Loucy (cell line): ENCODE results near the gene NLRP7.

Source experiments
- H2AFZ ChIP-seq: fragments of 200-600 bp; sonication (generic); 2 replicates; pipeline ENCODE4 v1.6.0; 2016; ENCODE audit warnings: antibody characterized with exemption, mild to moderate bottlenecking, low read length, moderate library complexity
- H3F3A ChIP-seq: fragments of 200-600 bp; 2 replicates; pipeline ENCODE4 v1.6.0; 2016; ENCODE audit warnings: antibody characterized with exemption, low read depth, mild to moderate bottlenecking
- H3K27me3 ChIP-seq: fragments of 200-600 bp; sonication (generic); 2 replicates; pipeline ENCODE4 v1.6.1; 2014; ENCODE audit warnings: low read length, mild to moderate bottlenecking; ENCODE audit not compliant: insufficient read depth, poor library complexity, severe bottlenecking
- H3K36me3 ChIP-seq: fragments of 200-600 bp; sonication (generic); 2 replicates; pipeline ENCODE4 v1.6.1; 2016; ENCODE audit warnings: low read length; ENCODE audit not compliant: insufficient read depth
- H3K4me1 ChIP-seq: fragments of 200-600 bp; sonication (generic); 2 replicates; pipeline ENCODE4 v1.5.1; 2014; ENCODE audit warnings: low read length, mild to moderate bottlenecking; ENCODE audit not compliant: insufficient read depth, poor library complexity, severe bottlenecking
- H3K4me2 ChIP-seq: fragments of 200-600 bp; sonication (generic); 2 replicates; pipeline ENCODE4 v1.6.0; 2014; ENCODE audit warnings: antibody characterized with exemption, low read length, low read depth, mild to moderate bottlenecking; ENCODE audit not compliant: poor library complexity, severe bottlenecking
- H3K4me3 ChIP-seq: fragments of 200-600 bp; sonication (generic); 2 replicates; pipeline ENCODE4 v1.5.1; 2014; ENCODE audit warnings: low read length, mild to moderate bottlenecking, mixed read lengths; ENCODE audit not compliant: poor library complexity, severe bottlenecking
- H3K79me2 ChIP-seq: fragments of 200-600 bp; sonication (generic); 2 replicates; pipeline ENCODE4 v1.6.1; 2014; ENCODE audit warnings: low read length; ENCODE audit not compliant: insufficient read depth
- H3K9ac ChIP-seq: fragments of 200-600 bp; sonication (generic); 2 replicates; pipeline ENCODE4 v1.6.0; 2014; ENCODE audit warnings: mild to moderate bottlenecking, low read depth, low read length, moderate library complexity; ENCODE audit not compliant: poor library complexity, severe bottlenecking
- H3K9me2 ChIP-seq: fragments of 200-600 bp; sonication (generic); replicated peaks from 2 replicates; pipeline ENCODE4 v1.6.1; 2016; ENCODE audit warnings: low read depth, low read length, mixed read lengths
- H3K9me3 ChIP-seq: fragments of 200-600 bp; sonication (generic); 2 replicates; pipeline ENCODE4 v1.6.1; 2014; ENCODE audit warnings: mild to moderate bottlenecking, antibody characterized with exemption, low read length, low read depth; ENCODE audit not compliant: insufficient read depth
- H4K20me1 ChIP-seq: fragments of 200-600 bp; sonication (generic); 2 replicates; pipeline ENCODE4 v1.6.0; 2014; ENCODE audit warnings: antibody characterized with exemption, low read length, mild to moderate bottlenecking; ENCODE audit not compliant: insufficient read depth, poor library complexity, severe bottlenecking
- EZH2phosphoT487 ChIP-seq: fragments of 200-600 bp; IDR thresholded peaks from 2 replicates; pipeline ENCODE4 v1.6.1; 2018; ENCODE audit warnings: antibody characterized with exemption, mild to moderate bottlenecking, moderate library complexity, borderline replicate concordance
- TF ChIP-seq, protein P1 (sequence below): fragments of 200-600 bp; sonication (generic); conservative IDR thresholded peaks from 2 replicates; pipeline ENCODE4 v1.5.1; 2014; ENCODE audit warnings: mild to moderate bottlenecking, antibody characterized with exemption, low read length

Gene NLRP7

GRCh38 chr19:54873990-54874389 is 73.3 kb downstream of the NLRP7 start, which contains the start of gene FCAR:
Gene FCAR, plus strand, starts transcription at chr19:54874235. Its CDS starts 55 bp downstream, at chr19:54874290.
- H3K9me2 ChIP-seq, result no peaks in the 10 kb centered on the region
- no peaks in the 10 kb centered on the region for H3F3A ChIP-seq
- H3K4me3 ChIP-seq, result no peak within 1 kb of the TSS
- H3K9me3 ChIP-seq, result no peaks in the 10 kb centered on the region
- no peaks in the 10 kb centered on the region for H3K27me3 ChIP-seq
- no peak for TF ChIP-seq EZH2phosphoT487
- TF ChIP-seq, protein P1, sequence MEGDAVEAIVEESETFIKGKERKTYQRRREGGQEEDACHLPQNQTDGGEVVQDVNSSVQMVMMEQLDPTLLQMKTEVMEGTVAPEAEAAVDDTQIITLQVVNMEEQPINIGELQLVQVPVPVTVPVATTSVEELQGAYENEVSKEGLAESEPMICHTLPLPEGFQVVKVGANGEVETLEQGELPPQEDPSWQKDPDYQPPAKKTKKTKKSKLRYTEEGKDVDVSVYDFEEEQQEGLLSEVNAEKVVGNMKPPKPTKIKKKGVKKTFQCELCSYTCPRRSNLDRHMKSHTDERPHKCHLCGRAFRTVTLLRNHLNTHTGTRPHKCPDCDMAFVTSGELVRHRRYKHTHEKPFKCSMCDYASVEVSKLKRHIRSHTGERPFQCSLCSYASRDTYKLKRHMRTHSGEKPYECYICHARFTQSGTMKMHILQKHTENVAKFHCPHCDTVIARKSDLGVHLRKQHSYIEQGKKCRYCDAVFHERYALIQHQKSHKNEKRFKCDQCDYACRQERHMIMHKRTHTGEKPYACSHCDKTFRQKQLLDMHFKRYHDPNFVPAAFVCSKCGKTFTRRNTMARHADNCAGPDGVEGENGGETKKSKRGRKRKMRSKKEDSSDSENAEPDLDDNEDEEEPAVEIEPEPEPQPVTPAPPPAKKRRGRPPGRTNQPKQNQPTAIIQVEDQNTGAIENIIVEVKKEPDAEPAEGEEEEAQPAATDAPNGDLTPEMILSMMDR, result no peak
- no peak within 1 kb of the TSS for H3K9ac ChIP-seq
- no peaks in the 10 kb centered on the region for H4K20me1 ChIP-seq
- H3K4me2 ChIP-seq, result no peak within 1 kb of the TSS
- H2AFZ ChIP-seq, result no peak within 1 kb of the TSS
- H3K79me2 ChIP-seq, result no peaks in the 10 kb centered on the region
- H3K4me1 ChIP-seq, result no peaks in the 10 kb centered on the region
- no peaks in the 10 kb centered on the region for H3K36me3 ChIP-seq
